ENCODE results near the gene TMED5. TPM values are rescaled to one million over a fixed set of nuclear protein-coding genes. Genes with fewer than 3 reads are reported as not detected.
A peak's percentile ranks its signal among the peaks of the same experiment; 100 is the strongest.
"Not testable (repeated sequence)": the region's sequence is repeated elsewhere in the genome, so short reads cannot be mapped to it uniquely, and the experiment has no call there.

TMED5 gene
- 25.1 and 34.3 TPM in 2 replicates for total RNA-seq (ENCODE audit: low replicate concordance)

DNA sequence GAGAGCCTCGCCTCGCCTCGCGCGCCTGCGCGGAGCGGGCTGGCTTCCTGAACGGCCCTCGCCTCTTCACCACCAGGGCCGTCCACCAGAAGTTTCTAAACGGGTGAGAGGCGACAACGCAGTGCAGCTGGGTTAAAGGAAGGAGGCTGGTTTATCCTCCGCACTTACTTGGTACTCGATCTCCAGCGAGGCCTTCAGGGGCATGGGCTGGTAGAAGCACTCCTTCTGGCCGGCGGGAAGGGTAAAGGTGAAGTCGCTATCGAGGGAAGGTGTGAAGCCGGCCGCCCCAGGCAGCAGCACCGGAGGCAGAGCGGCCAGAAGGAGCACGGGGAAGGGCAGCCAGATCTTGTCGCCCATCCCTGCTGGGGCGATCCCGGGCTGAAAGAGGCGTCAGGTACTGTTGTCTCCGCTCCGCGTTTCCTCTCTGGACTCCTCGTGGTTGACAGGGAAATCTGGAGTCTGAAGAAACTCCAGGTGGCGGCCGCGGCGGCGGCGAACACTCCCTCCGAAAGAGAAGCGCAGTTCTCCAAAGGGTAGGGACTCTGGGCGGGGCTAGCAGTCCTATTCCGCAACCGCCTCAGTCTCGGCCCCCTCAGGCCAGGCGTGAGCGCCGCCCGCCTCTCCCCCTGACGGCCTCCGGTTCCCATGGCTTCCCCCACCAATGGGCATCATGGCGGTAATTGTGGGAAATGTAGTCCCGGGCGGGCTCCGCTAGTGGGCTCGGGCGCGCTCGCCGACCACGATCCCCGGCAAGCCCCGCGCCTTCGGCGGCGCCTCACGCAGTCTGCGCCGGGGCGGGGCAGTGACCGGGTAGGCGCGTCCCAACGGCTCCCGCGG lies at the start of gene TMED5:
Gene TMED5 (minus strand): TSS at position 528 of the 837 bp plus-strand sequence. CDS start 171 bp downstream, at position 357.
- Histone ChIP-seq H3F3A (ENCODE audit: low read depth) (peaks cover 24% of the 10 kb centered on the region), H2AFZ (replicated peaks) (peak within 1 kb of the TSS; percentile 98), H3K4me1 (peaks cover 9% of the 10 kb centered on the region), H4K20me1 (ENCODE audit: low read depth) (peaks cover 9% of the 10 kb centered on the region), H3K4me3 (peak within 1 kb of the TSS; percentile 95), H3K79me2 (ENCODE audit: low read depth) (peaks cover 83% of the 10 kb centered on the region), H3K27ac (peak within 1 kb of the TSS; percentile 93), H3K27me3 (no peaks in the 10 kb centered on the region), H3K9me3 (ENCODE audit: low read depth) (no peaks in the 10 kb centered on the region), H3K9ac (peak within 1 kb of the TSS; percentile 47), H3K4me2 (peak within 1 kb of the TSS; percentile 93), H3K36me3 (no peaks in the 10 kb centered on the region)
- Mint-ChIP-seq H3K27ac (peak within 1 kb of the TSS; percentile 85), H3K27me3 (ENCODE audit: insufficient read depth, low read depth) (peaks cover 2% of the 10 kb centered on the region), H3K9me3 (no peaks in the 10 kb centered on the region), H3K36me3 (peaks cover 3% of the 10 kb centered on the region), H3K4me1 (peaks cover 24% of the 10 kb centered on the region), H3K4me3 (peak within 1 kb of the TSS; percentile 91)
- DNase-seq (ENCODE audit: low spot score) = peak; percentile 99
- TF ChIP-seq CTCF (IDR thresholded peaks at IDR 0.05) (peak; percentile 19), EZH2phosphoT487 (IDR thresholded peaks at IDR 0.05) (no peak)

DNA sequence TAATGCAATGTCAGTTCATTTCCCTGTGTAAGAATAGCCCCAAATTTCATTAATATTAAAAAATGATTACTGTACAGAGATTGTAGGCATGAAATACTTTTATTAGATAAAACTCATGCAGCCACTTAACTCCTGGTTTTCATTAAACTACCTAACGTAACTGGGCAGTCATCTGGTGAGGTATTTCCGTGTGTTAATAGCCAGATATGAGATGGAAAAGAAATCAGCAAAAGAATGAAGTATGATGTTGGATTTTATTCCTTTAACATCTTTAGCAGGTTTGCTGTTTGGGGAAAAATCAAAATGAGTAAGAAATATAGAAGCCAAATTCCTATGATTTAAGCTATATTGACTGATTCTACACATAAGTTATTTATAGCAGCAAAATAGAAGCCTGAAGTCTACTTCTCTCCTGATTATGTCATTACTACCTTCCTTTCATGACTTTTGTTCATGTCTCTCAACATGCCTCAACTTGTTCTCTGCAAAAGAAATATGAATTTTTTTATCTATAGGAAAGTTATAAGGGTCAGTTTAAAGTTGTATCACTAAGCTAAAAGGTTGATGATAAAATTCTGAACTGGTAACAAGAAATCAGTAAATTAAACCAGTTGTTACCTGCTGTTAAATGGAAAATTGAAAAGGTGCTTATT lies 42.9 kb upstream of the TMED5 start:
- TF ChIP-seq EZH2phosphoT487 (IDR thresholded peaks at IDR 0.05) = no peak
- no peak for TF ChIP-seq CTCF (IDR thresholded peaks at IDR 0.05)
- no peak for TF ChIP-seq EZH2 (IDR thresholded peaks at IDR 0.05)
- Histone ChIP-seq H3K27ac (no peak overlapping the region), H3F3A (ENCODE audit: low read depth) (no peaks in the 10 kb centered on the region), H4K20me1 (ENCODE audit: low read depth) (no peaks in the 10 kb centered on the region), H3K9me3 (ENCODE audit: low read depth) (no peaks in the 10 kb centered on the region), H3K9ac (no peak overlapping the region), H3K4me3 (no peak overlapping the region), H3K4me2 (no peak overlapping the region), H3K4me1 (no peaks in the 10 kb centered on the region), H3K27me3 (no peaks in the 10 kb centered on the region), H3K36me3 (peaks cover 6% of the 10 kb centered on the region), H2AFZ (replicated peaks) (no peak overlapping the region), H3K79me2 (ENCODE audit: low read depth) (no peaks in the 10 kb centered on the region)
- H3K27ac Mint-ChIP-seq = no peak overlapping the region
- H3K9me3 Mint-ChIP-seq = no peaks in the 10 kb centered on the region
- H3K36me3 Mint-ChIP-seq = peaks cover 36% of the 10 kb centered on the region
- no peaks in the 10 kb centered on the region for H3K4me1 Mint-ChIP-seq
- no peak for DNase-seq (ENCODE audit: low spot score)
- H3K27me3 Mint-ChIP-seq (ENCODE audit: insufficient read depth, low read depth) = no peaks in the 10 kb centered on the region
- no peak overlapping the region for H3K4me3 Mint-ChIP-seq

- no peaks in the 10 kb centered on the region for H3F3A ChIP-seq (ENCODE audit: low read depth)
- H2AFZ ChIP-seq (replicated peaks) = no peak overlapping the region
- peaks cover 43% of the 10 kb centered on the region for H3K36me3 Mint-ChIP-seq
- no peaks in the 10 kb centered on the region for H4K20me1 ChIP-seq (ENCODE audit: low read depth)
- no peak overlapping the region for H3K4me3 Mint-ChIP-seq
- H3K4me2 ChIP-seq = no peak overlapping the region
- H3K27me3 ChIP-seq = no peaks in the 10 kb centered on the region
- H3K4me1 ChIP-seq = no peaks in the 10 kb centered on the region
- TF ChIP-seq EZH2 (IDR thresholded peaks at IDR 0.05) = no peak
- no peak for TF ChIP-seq EZH2phosphoT487 (IDR thresholded peaks at IDR 0.05)
- no peak for TF ChIP-seq CTCF (IDR thresholded peaks at IDR 0.05)
- no peak overlapping the region for H3K4me3 ChIP-seq
- H3K9ac ChIP-seq = no peak overlapping the region
- H3K27ac Mint-ChIP-seq = no peak overlapping the region
- H3K36me3 ChIP-seq = peaks cover 9% of the 10 kb centered on the region
- H3K4me1 Mint-ChIP-seq = no peaks in the 10 kb centered on the region
- H3K27ac ChIP-seq = no peak overlapping the region
- H3K27me3 Mint-ChIP-seq (ENCODE audit: insufficient read depth, low read depth) = no peaks in the 10 kb centered on the region
- no peaks in the 10 kb centered on the region for H3K9me3 ChIP-seq (ENCODE audit: low read depth)
- no peak for DNase-seq (ENCODE audit: low spot score)
- H3K9me3 Mint-ChIP-seq = no peaks in the 10 kb centered on the region
- no peaks in the 10 kb centered on the region for H3K79me2 ChIP-seq (ENCODE audit: low read depth)
Observed at GRCh38 chr1:93221913-93222312, 41.7 kb upstream of the TMED5 start.

DNA sequence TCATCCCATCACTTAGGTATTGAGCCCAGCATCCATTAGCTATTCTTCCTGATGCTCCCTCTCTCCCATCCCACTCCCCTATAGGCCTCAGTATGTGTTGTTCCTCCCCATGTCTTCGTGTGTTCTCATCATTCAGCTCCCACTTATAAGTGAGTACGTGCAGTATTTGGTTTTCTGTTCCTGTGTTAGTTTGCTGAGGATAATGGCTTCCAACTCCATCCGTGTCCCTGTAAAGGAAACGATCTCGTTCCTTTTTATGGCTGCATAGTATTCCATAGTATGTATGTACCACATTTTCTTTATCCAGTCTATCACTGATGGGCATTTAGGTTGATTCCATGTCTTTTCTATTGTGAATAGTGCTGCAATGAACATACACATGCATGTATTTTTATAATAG lies 40.5 kb upstream of the TMED5 start:
- H3K27ac ChIP-seq; H3K4me2 ChIP-seq; H2AFZ ChIP-seq (replicated peaks); H3K27me3 Mint-ChIP-seq (ENCODE audit: insufficient read depth, low read depth); H3K27me3 ChIP-seq; H4K20me1 ChIP-seq (ENCODE audit: low read depth); H3K4me3 ChIP-seq; H3K27ac Mint-ChIP-seq; H3K9ac ChIP-seq; H3K4me1 Mint-ChIP-seq; H3K79me2 ChIP-seq (ENCODE audit: low read depth); H3F3A ChIP-seq (ENCODE audit: low read depth); H3K4me3 Mint-ChIP-seq; H3K4me1 ChIP-seq; H3K9me3 Mint-ChIP-seq; DNase-seq (ENCODE audit: low spot score); H3K9me3 ChIP-seq (ENCODE audit: low read depth): not testable (repeated sequence)
- H3K36me3 Mint-ChIP-seq = peaks cover 41% of the 10 kb centered on the region
- H3K36me3 ChIP-seq = peaks cover 17% of the 10 kb centered on the region

All from neural progenitor cell (in vitro differentiated cells).